ENCODE data around the gene AGFG2. TPM values are rescaled to one million over a fixed set of nuclear protein-coding genes. Genes with fewer than 3 reads are reported as not detected.

Gene AGFG2
- total and polyA plus RNA-seq, 4 donors = 37.2 to 48.8 (median 42.3) TPM

- 94% methylated on average over 6 of the region's 6 CpGs for WGBS
- TF ChIP-seq FOXA1 (IDR thresholded peaks at IDR 0.05) (no peak), ATF3 (IDR thresholded peaks at IDR 0.05) (no peak), SP1 (IDR thresholded peaks at IDR 0.05) (no peak), CTCF (IDR thresholded peaks at IDR 0.05; ENCODE audit: low read depth, low read length, missing input control) (no peak), HNF4G (IDR thresholded peaks at IDR 0.05) (no peak), FOXA2 (IDR thresholded peaks at IDR 0.05) (no peak), REST (IDR thresholded peaks at IDR 0.05) (no peak), HNF4A (conservative IDR thresholded peaks at IDR 0.05) (no peak), MAX (IDR thresholded peaks at IDR 0.05) (no peak), JUND (IDR thresholded peaks at IDR 0.05) (no peak)
- no peak for DNase-seq (ENCODE audit: low spot score)
- no peaks in the 10 kb centered on the region for H3K9me3 ChIP-seq (ENCODE audit: control insufficient read depth in 4 of 4, low read length in 3 of 4)
- no peaks in the 10 kb centered on the region for H3K27me3 ChIP-seq (ENCODE audit: control insufficient read depth in 4 of 4, insufficient read depth in 4 of 4, low read length in 3 of 4)
- no peaks in the 10 kb centered on the region for H3K36me3 ChIP-seq (ENCODE audit: control insufficient read depth in 4 of 4, insufficient read depth in 3 of 4, low read depth in 1 of 4, low read length in 3 of 4)
- no peak overlapping the region for H3K9ac ChIP-seq (ENCODE audit: low read depth in 1 of 2, low read length in 2 of 2)
- H3K4me1 ChIP-seq (ENCODE audit: control insufficient read depth in 4 of 4, insufficient read depth in 4 of 4, low read length in 3 of 4) = peaks cover 3 to 19% (median 14%) of the 10 kb centered on the region in 4 donors
- no peak overlapping the region for H3K27ac ChIP-seq (ENCODE audit: low read depth in 1 of 2, low read length in 2 of 2)
- H3K4me3 ChIP-seq (ENCODE audit: low read depth in 1 of 3, low read length in 3 of 3) = no peak overlapping the region
Measured at GRCh38 chr7:100614308-100614861, 75.4 kb downstream of the AGFG2 start.

Small RNA genes lying within 50 kb of the gene (small RNA-seq; reads per million reads assigned to genes)
- gene RN7SL416P (not detected), gene SAP25 (not detected)

Other genes starting within 250 kb of the AGFG2 start
- not detected for gene SPDYE3, start 231.5 kb upstream of the AGFG2 start, total RNA-seq
- 1 to 10 TPM in 1 of 2 donors, under 1 TPM in 1; 0.07 to 1.7 TPM for gene SPDYE3, start 231.5 kb upstream of the AGFG2 start, polyA plus RNA-seq
- 10 to 100 TPM in 1 of 2 donors, 1 to 10 TPM in 1; 6.0 to 50.8 TPM for gene PILRB, start 181.1 kb upstream of the AGFG2 start, total RNA-seq
- gene PILRB, start 181.1 kb upstream of the AGFG2 start, polyA plus RNA-seq = 10 to 100 TPM; 12.2 to 16.5 TPM
- gene PILRA, start 165.7 kb upstream of the AGFG2 start, total RNA-seq = 1 to 10 TPM; 2.8 to 3.5 TPM
- 1 to 10 TPM; 1.5 to 3.5 TPM for gene PILRA, start 165.7 kb upstream of the AGFG2 start, polyA plus RNA-seq
- 1 to 10 TPM; 1.4 to 2.3 TPM for gene ZCWPW1, start 110.5 kb upstream of the AGFG2 start, total RNA-seq
- gene ZCWPW1, start 110.5 kb upstream of the AGFG2 start, polyA plus RNA-seq = 1 to 10 TPM; 3.3 TPM
- gene MEPCE, start 109.4 kb upstream of the AGFG2 start, total RNA-seq = 10 to 100 TPM; 13.5 to 19.6 TPM
- 10 to 100 TPM in 1 of 2 donors, 1 to 10 TPM in 1; 6.7 to 21.8 TPM for gene MEPCE, start 109.4 kb upstream of the AGFG2 start, polyA plus RNA-seq
- gene PPP1R35, start 102.7 kb upstream of the AGFG2 start, total RNA-seq = 1 to 10 TPM; 6.6 to 7.4 TPM
- 10 to 100 TPM in 1 of 2 donors, 1 to 10 TPM in 1; 7.8 to 12.2 TPM for gene PPP1R35, start 102.7 kb upstream of the AGFG2 start, polyA plus RNA-seq
- under 1 TPM; 0.17 to 0.33 TPM for gene SPACDR, start 74.9 kb upstream of the AGFG2 start, total RNA-seq
- gene SPACDR, start 74.9 kb upstream of the AGFG2 start, polyA plus RNA-seq = under 1 TPM in 1 of 2 donors, not detected in 1; 0.06 TPM
- gene TSC22D4, start 60.0 kb upstream of the AGFG2 start, total RNA-seq = 10 to 100 TPM in 1 of 2 donors, 1 to 10 TPM in 1; 6.9 to 21.2 TPM
- gene TSC22D4, start 60.0 kb upstream of the AGFG2 start, polyA plus RNA-seq = 10 to 100 TPM in 1 of 2 donors, 1 to 10 TPM in 1; 5.5 to 15.9 TPM
- under 1 TPM; 0.08 to 0.09 TPM for gene NYAP1, start 55.3 kb upstream of the AGFG2 start, total RNA-seq
- gene NYAP1, start 55.3 kb upstream of the AGFG2 start, polyA plus RNA-seq = under 1 TPM in 1 of 2 donors, not detected in 1; 0.29 TPM
- under 1 TPM in 1 of 2 donors, not detected in 1; 0.33 TPM for gene SAP25, start 34.7 kb downstream of the AGFG2 start, total RNA-seq
- under 1 TPM; 0.56 to 0.84 TPM for gene SAP25, start 34.7 kb downstream of the AGFG2 start, polyA plus RNA-seq
- 10 to 100 TPM in 1 of 2 donors, 1 to 10 TPM in 1; 8.2 to 25.8 TPM for gene LRCH4, start 46.9 kb downstream of the AGFG2 start, total RNA-seq
- gene LRCH4, start 46.9 kb downstream of the AGFG2 start, polyA plus RNA-seq = 10 to 100 TPM in 1 of 2 donors, 1 to 10 TPM in 1; 9.1 to 16.9 TPM
- gene FBXO24, start 47.1 kb downstream of the AGFG2 start, total RNA-seq = 1 to 10 TPM in 1 of 2 donors, under 1 TPM in 1; 0.67 to 1.3 TPM
- under 1 TPM; 0.25 to 0.32 TPM for gene FBXO24, start 47.1 kb downstream of the AGFG2 start, polyA plus RNA-seq
- gene PCOLCE, start 63.2 kb downstream of the AGFG2 start, total RNA-seq = 10 to 100 TPM in 1 of 2 donors, 1 to 10 TPM in 1; 6.7 to 13.1 TPM
- 10 to 100 TPM; 10.4 to 38.2 TPM for gene PCOLCE, start 63.2 kb downstream of the AGFG2 start, polyA plus RNA-seq
- 1 to 10 TPM; 3.5 to 6.3 TPM for gene MOSPD3, start 73.3 kb downstream of the AGFG2 start, total RNA-seq
- gene MOSPD3, start 73.3 kb downstream of the AGFG2 start, polyA plus RNA-seq = 10 to 100 TPM; 10.8 to 15.7 TPM
- gene TFR2, start 102.3 kb downstream of the AGFG2 start, total RNA-seq = 100 to 1,000 TPM; 276 to 358 TPM
- gene TFR2, start 102.3 kb downstream of the AGFG2 start, polyA plus RNA-seq = 100 to 1,000 TPM; 354 to 663 TPM
- gene ACTL6B, start 117.2 kb downstream of the AGFG2 start, total RNA-seq = not detected
- not detected for gene ACTL6B, start 117.2 kb downstream of the AGFG2 start, polyA plus RNA-seq
- 10 to 100 TPM; 57.9 to 88.5 TPM for gene GNB2, start 134.5 kb downstream of the AGFG2 start, total RNA-seq
- gene GNB2, start 134.5 kb downstream of the AGFG2 start, polyA plus RNA-seq = 100 to 1,000 TPM in 1 of 2 donors, 10 to 100 TPM in 1; 37.6 to 133 TPM
- 10 to 100 TPM; 12.7 TPM for gene GIGYF1, start 155.0 kb downstream of the AGFG2 start, total RNA-seq
- 1 to 10 TPM; 6.8 to 7.5 TPM for gene GIGYF1, start 155.0 kb downstream of the AGFG2 start, polyA plus RNA-seq
- gene POP7, start 166.9 kb downstream of the AGFG2 start, total RNA-seq = 10 to 100 TPM; 19.1 to 36.6 TPM
- gene POP7, start 166.9 kb downstream of the AGFG2 start, polyA plus RNA-seq = 10 to 100 TPM; 31.1 to 40.1 TPM
- 1 to 10 TPM; 1.3 to 1.5 TPM for gene EPO, start 181.3 kb downstream of the AGFG2 start, total RNA-seq
- gene EPO, start 181.3 kb downstream of the AGFG2 start, polyA plus RNA-seq = 10 to 100 TPM in 1 of 2 donors, 1 to 10 TPM in 1; 5.3 to 22.9 TPM
- under 1 TPM in 1 of 2 donors, not detected in 1; under 0.01 TPM for gene ZAN, start 194.4 kb downstream of the AGFG2 start, total RNA-seq
- gene ZAN, start 194.4 kb downstream of the AGFG2 start, polyA plus RNA-seq = under 1 TPM in 1 of 2 donors, not detected in 1; 0.08 TPM

All from liver (tissue), 10 donors.